ENCODE measurements around the gene BOK. TPM values are rescaled to one million over a fixed set of nuclear protein-coding genes. Genes with fewer than 3 reads are reported as not detected.

BOK gene
- total RNA-seq, 1 donor from 2014 or later = 64.9 TPM

- no peak overlapping the region for H3K27ac ChIP-seq (ENCODE audit: low read depth, low read length)
- H3K79me2 ChIP-seq (ENCODE audit: insufficient read depth, low read length) = no peaks in the 10 kb centered on the region
- H3K27me3 Mint-ChIP-seq (ENCODE audit: low read depth, unreplicated experiment) = peaks cover 5% of the 10 kb centered on the region
- FAIRE-seq = no peak
- H3K36me3 Mint-ChIP-seq (ENCODE audit: low read depth, unreplicated experiment) = peaks cover 4% of the 10 kb centered on the region
- no peak overlapping the region for H3K9ac ChIP-seq (ENCODE audit: low read length)
- H3K4me1 ChIP-seq (ENCODE audit: insufficient read depth, low read length) = peaks cover 22% of the 10 kb centered on the region
- DNase-seq (ENCODE audit: low read depth) = no peak
- no peaks in the 10 kb centered on the region for H3K27me3 ChIP-seq (ENCODE audit: insufficient read depth, low read length)
- H2AFZ ChIP-seq (ENCODE audit: low read depth, low read length) = no peak overlapping the region
- no peak overlapping the region for H3K4me2 ChIP-seq (ENCODE audit: low read length)
- no peak overlapping the region for H3K27ac Mint-ChIP-seq (ENCODE audit: unreplicated experiment)
- H3K4me1 Mint-ChIP-seq (ENCODE audit: low read depth, unreplicated experiment) = peaks cover 10% of the 10 kb centered on the region
- H3K4me3 Mint-ChIP-seq (ENCODE audit: unreplicated experiment) = no peak overlapping the region
- H3K36me3 ChIP-seq (ENCODE audit: insufficient read depth, low read length) = no peaks in the 10 kb centered on the region
- no peaks in the 10 kb centered on the region for H3K9me3 Mint-ChIP-seq (ENCODE audit: unreplicated experiment)
- no peak for TF ChIP-seq EZH2 (IDR thresholded peaks at IDR 0.05; ENCODE audit: insufficient read depth, low read length)
- TF ChIP-seq, protein P1, sequence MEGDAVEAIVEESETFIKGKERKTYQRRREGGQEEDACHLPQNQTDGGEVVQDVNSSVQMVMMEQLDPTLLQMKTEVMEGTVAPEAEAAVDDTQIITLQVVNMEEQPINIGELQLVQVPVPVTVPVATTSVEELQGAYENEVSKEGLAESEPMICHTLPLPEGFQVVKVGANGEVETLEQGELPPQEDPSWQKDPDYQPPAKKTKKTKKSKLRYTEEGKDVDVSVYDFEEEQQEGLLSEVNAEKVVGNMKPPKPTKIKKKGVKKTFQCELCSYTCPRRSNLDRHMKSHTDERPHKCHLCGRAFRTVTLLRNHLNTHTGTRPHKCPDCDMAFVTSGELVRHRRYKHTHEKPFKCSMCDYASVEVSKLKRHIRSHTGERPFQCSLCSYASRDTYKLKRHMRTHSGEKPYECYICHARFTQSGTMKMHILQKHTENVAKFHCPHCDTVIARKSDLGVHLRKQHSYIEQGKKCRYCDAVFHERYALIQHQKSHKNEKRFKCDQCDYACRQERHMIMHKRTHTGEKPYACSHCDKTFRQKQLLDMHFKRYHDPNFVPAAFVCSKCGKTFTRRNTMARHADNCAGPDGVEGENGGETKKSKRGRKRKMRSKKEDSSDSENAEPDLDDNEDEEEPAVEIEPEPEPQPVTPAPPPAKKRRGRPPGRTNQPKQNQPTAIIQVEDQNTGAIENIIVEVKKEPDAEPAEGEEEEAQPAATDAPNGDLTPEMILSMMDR (IDR thresholded peaks at IDR 0.05; ENCODE audit: insufficient read depth, low read depth, low read length) = no peak
- H3K9me3 ChIP-seq (ENCODE audit: insufficient read depth, low read depth, low read length) = no peaks in the 10 kb centered on the region
- no peak overlapping the region for H3K4me3 ChIP-seq (ENCODE audit: insufficient read depth, low read depth, low read length)
- no peaks in the 10 kb centered on the region for H4K20me1 ChIP-seq (ENCODE audit: insufficient read depth, low read length)
Measured at GRCh38 chr2:241550616-241551580, 7.6 kb upstream of the BOK start.

DNA sequence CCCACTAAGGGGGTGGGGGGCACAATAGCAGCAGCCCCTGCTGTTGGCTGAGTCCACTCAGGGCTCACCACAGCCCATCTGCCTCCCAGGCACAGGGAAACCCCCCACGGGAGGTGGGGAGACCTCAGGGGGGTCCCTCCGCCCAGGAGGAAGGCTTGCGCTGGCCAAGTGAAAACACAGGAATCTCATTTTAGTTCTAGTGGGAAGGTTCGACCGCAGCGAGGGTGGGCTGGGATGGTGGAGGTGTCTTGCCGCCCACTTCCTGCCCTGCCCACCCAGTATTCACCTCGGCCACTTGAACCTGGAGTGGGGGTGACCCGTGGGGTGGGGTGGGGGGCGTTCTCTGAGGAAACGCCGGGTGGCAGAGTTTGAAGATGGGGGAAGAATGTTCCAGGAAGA lies 6.9 kb upstream of the BOK start:
- H3K9me3 Mint-ChIP-seq (ENCODE audit: unreplicated experiment) = no peaks in the 10 kb centered on the region
- TF ChIP-seq EZH2 (IDR thresholded peaks at IDR 0.05; ENCODE audit: insufficient read depth, low read length) = no peak
- TF ChIP-seq, protein P1 (IDR thresholded peaks at IDR 0.05; ENCODE audit: insufficient read depth, low read depth, low read length) = no peak
- H3K27ac ChIP-seq (ENCODE audit: low read depth, low read length) = no peak overlapping the region
- no peaks in the 10 kb centered on the region for H3K36me3 ChIP-seq (ENCODE audit: insufficient read depth, low read length)
- H3K9me3 ChIP-seq (ENCODE audit: insufficient read depth, low read depth, low read length) = no peaks in the 10 kb centered on the region
- FAIRE-seq (no peak), DNase-seq (ENCODE audit: low read depth) (no peak)
- H3K9ac ChIP-seq (ENCODE audit: low read length) = no peak overlapping the region
- H3K4me1 ChIP-seq (ENCODE audit: insufficient read depth, low read length) = peaks cover 15% of the 10 kb centered on the region
- no peaks in the 10 kb centered on the region for H3K79me2 ChIP-seq (ENCODE audit: insufficient read depth, low read length)
- H3K36me3 Mint-ChIP-seq (ENCODE audit: low read depth, unreplicated experiment) = peaks cover 4% of the 10 kb centered on the region
- H3K4me3 ChIP-seq (ENCODE audit: insufficient read depth, low read depth, low read length) = no peak overlapping the region
- H4K20me1 ChIP-seq (ENCODE audit: insufficient read depth, low read length) = no peaks in the 10 kb centered on the region
- H3K4me2 ChIP-seq (ENCODE audit: low read length) = no peak overlapping the region
- H2AFZ ChIP-seq (ENCODE audit: low read depth, low read length) = no peak overlapping the region
- H3K27me3 Mint-ChIP-seq (ENCODE audit: low read depth, unreplicated experiment) = peaks cover 5% of the 10 kb centered on the region
- H3K27ac Mint-ChIP-seq (ENCODE audit: unreplicated experiment) = no peak overlapping the region
- no peak overlapping the region for H3K4me3 Mint-ChIP-seq (ENCODE audit: unreplicated experiment)
- no peaks in the 10 kb centered on the region for H3K27me3 ChIP-seq (ENCODE audit: insufficient read depth, low read length)
- peaks cover 10% of the 10 kb centered on the region for H3K4me1 Mint-ChIP-seq (ENCODE audit: low read depth, unreplicated experiment)

All from astrocyte (in vitro differentiated cells and primary cell).